HG03175 (cell line): ENCODE measurements around the gene PACSIN1.

ENCODE experiments used
- ATAC-seq: cut with Tn5 transposase; IDR thresholded peaks from one replicate; pipeline ENCODE4 v1.9.1; 2021; ENCODE audit warnings: mild to moderate bottlenecking, moderate library complexity; ENCODE audit not compliant: unreplicated experiment

The PACSIN1 gene

GRCh38 chr6:34543421-34543820 is 77.5 kb downstream of the PACSIN1 start:
- no peak for ATAC-seq

DNA sequence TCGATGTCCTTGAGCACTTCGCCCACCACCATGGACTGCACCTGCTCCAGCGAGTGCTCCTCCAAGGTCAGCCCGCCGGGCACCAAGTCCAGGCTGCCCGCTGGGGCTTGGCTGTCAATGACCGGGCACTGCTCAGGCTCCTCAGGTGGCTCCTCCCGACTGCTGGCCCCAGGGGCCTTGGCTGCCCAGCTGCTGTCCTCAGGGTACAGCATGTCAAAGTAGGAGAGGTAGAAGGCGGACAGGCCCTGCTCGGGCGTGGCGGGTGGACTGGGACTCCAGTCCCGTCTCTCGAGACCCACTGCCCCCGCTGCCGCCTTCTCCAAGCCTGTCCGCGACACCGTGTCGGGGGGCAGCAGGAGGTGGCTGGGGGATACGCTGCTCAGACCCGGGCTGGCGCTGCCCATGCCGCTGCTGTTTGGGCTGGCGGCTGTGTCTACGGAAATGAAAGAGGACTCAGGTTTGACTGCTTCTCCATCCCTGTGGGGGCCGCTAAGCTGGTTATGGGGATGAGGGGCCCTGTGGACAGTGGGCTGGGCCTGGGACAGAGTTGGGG is 78.3 kb downstream of the PACSIN1 start:
- no peak for ATAC-seq

- no peak for ATAC-seq
Measured at GRCh38 chr6:34544776-34545471, 79.0 kb downstream of the PACSIN1 start.

- ATAC-seq, result no peak
Measured at GRCh38 chr6:34546551-34547321, 80.9 kb downstream of the PACSIN1 start.

DNA sequence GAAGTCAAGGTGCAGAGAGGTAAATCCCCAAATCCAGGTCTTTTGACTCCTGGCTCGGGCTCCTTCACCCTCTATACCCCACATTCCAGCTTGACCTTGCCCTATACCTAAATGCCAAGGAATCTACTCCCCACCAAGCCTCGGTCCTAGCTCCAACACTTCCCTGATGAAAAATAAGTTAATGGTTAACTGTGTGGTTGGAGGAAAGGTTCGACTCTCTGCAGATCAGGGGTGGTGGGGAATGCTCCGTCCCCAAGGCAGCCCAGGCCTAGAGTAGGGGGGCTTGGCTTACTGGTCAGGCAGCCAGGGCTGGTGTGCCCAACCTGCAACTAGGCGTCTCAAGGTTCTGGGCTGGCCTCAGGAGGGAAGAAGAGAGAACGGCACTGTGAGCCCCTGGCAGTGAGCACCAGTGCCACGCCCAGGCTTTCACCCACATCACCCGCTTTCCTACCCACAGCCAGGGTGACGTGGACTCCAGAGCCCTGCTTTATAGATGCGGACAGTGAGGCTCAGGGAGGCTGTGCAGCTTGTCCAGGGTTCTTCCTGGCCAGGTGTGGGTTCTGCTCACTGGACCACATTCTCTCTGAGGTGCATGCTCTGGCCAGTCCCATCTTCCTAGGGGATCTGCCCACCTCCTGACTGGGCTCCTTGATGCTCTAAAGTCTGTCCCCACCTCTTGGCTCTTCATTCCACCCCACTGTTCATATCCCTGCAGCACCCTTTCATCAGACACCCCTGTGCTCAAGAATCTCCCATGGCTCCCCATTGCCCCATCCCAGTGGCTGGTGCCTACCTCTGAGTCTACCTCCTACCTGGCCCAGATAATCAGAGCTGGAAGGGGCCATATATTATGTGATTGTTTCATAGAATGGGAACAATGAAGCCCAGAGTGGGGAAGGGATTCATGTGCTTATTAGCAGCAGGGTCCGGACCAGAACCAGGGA is 82.1 kb downstream of the PACSIN1 start:
- ATAC-seq, result no peak

DNA sequence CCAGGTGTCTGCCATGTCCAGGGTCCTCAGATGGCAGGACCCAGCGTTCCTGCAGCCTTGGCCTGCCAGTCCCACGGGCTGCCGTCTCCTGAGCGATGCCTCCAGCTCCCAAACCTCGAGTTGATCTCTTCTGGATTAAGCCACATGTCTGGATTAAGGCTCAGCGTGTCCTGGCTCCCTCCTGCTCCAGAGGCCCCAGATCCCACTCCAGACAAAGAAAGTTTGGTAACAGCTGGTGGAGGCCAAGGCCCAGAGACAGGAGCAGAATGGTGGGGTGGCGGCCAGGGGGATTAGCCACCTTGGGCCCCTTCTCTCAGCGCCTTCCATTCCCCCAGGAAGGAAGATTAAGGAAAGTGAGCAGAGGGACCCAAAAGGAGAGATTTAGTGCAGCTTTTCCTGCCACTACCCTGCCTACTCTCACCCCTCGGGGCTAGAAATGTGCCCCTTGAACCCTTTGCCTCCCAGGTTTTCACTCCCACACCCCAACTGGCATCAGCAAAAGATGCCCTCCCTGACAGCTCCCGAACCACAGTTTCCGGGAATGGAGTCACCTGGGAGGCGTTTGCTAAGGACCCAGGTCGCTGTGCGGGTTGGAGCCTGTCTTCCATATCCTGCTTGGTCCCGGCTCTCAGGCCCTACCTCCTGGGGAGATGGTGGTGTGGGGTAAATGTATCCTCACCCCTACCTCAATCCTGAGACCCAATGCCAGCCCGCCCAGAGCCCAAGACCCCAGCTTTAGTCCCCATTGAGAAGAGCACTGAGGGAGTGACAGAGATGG is 83.3 kb downstream of the PACSIN1 start:
- no peak for ATAC-seq

DNA sequence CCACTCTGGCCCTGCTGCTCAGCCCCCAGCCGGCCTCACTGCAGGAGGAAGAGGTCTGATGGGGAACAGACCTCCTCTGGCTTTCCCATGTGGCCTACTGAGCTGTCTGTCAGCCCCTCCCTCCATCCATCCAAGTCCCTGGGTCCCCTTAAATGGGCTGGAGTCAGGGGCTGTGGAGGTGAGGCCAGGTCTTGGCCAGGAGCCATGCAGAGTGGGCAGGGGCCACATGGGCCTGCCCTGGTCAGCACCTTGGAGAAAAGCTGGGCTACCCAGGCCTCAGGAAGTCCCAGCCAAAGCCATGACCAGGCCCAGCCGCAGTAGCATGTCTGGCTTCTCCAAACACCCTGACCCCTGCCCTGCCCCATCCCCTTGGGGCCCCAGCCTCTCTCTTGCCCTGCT is 83.9 kb downstream of the PACSIN1 start:
- no peak for ATAC-seq

- no peak for ATAC-seq
Measured at GRCh38 chr6:34551720-34552119, 85.8 kb downstream of the PACSIN1 start.

DNA sequence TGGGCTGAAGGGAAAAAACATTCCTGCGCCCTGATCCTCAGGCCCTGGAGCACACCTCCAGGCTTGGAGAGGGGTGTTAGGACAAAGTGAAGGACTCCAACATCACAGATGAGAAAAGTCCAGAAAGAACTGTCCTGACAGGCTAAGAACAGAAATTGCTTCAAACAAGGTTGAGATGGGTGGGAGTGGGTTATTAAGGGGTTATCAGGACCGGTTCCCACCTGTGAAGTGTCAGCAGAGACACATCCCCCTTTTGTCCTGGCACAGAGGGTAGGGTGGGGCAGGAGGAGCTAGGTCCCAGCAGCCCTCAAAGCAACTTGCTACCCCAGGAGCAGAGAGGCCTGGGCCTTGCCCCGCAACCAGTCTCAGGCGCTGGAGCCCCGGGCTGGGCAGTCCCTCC is 86.7 kb downstream of the PACSIN1 start:
- no peak for ATAC-seq

- ATAC-seq, result no peak
Measured at GRCh38 chr6:34553146-34553545, 87.3 kb downstream of the PACSIN1 start.

GRCh38 chr6:34553750-34554149 is 87.9 kb downstream of the PACSIN1 start:
- no peak for ATAC-seq

GRCh38 chr6:34554291-34555006 is 88.6 kb downstream of the PACSIN1 start:
- no peak for ATAC-seq

GRCh38 chr6:34555007-34555322 is 89.1 kb downstream of the PACSIN1 start:
- ATAC-seq, result no peak

GRCh38 chr6:34555328-34555727 is 89.5 kb downstream of the PACSIN1 start:
- ATAC-seq, result no peak

- ATAC-seq, result no peak
Measured at GRCh38 chr6:34556031-34556471, 90.2 kb downstream of the PACSIN1 start, which contains the start of gene SPDEF. Gene SPDEF (minus strand): TSS chr6:34556329. CDS start chr6:34544455, 11,874 bp downstream.

DNA sequence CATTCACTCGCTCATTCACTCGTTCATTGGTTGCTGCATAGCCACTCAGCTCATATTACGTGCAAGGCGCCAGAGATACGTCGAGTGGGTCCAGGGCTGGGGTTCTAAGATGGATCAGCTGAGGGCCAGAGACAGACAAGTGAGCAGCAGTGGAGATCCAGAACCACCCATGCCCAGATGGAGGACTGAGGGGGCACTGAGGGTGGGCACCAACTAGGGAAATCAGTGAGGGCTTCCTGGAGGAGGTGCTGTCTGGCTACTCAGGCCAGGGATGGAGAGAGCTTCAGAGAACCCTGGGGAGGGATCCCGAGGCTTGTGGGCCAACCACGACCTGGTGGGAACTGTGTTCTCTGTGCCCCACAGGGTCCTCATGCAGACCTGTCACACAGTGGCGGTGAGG is 90.6 kb downstream of the PACSIN1 start:
- no peak for ATAC-seq

GRCh38 chr6:34557228-34557627 is 91.4 kb downstream of the PACSIN1 start:
- no peak for ATAC-seq

DNA sequence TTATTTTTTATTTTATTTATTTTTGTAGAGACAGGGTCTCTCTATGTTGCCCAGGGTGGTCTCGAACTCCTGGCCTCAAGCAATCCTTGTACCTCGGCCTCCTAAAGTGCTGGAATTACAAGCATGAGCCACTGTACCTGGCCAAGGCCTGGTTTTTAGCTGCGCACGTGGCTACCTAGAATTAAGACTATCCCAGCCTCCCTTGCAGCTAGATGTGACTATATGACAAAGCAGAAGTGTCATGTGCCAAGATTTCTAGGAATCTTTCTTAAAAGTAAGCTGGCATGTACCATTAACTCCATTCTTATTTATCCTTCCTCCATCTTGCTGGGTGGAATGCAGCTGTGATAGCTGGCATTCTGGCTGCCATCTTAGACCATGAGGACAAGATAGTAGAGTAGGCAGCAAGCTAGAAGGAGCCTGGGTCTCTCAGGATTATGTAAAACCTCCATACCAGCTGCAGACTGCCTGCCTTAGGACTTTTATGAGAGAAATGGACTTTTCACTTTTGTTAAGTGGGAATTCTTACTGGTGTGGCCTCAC is 92.4 kb downstream of the PACSIN1 start:
- ATAC-seq, result no peak

DNA sequence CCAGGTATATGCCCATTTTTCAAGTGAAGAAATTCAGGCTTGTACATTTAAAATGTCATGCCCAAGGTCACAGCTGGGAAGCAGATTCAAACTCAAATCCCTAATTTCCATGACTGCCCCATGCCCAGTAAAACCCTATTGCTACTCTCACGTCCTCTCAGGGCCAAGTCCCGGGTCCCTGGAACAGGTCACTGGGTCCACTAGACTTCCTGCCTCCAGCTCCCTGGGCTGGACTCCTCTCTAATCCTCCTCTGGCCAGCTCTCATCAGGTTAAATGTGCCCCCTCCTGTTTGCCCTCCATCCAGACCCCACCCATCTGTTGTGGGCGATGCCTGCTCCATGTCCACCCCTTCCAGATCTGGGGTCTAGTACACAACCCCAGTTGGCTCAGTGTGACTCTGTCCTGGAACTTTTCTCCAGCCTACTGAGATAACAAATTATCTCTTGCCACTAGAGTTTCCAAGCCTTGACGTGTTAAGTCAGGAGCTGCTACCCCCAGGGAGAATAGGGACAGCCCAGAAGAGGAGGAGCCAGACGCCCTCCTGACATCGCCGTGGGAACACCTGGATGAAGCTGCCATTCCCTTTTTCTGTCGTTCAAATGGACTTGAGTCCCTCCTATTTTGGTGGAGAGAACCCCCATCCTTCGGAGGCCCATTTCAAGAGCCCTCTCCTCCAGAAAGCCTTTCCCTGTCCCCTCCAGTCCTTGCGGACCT is 93.9 kb downstream of the PACSIN1 start:
- no peak for ATAC-seq
